Muscle of leg (tissue), 11 donors: ENCODE data around the gene MYO6. TPM values are rescaled to one million over a fixed set of nuclear protein-coding genes. Genes with fewer than 3 reads are reported as not detected.

ENCODE experiments used
- DNase-seq: peaks from one replicate; pipeline ENCODE4 v3.0.0; 2013
- H3K27ac ChIP-seq: one replicate; pipeline ENCODE4 v1.5.1; 2013; ENCODE audit warnings: mild to moderate bottlenecking, low read length, control low read depth
- H3K27me3 ChIP-seq: one replicate; pipeline ENCODE4 v1.6.1; 2013; ENCODE audit warnings: low read length; ENCODE audit not compliant: control insufficient read depth, insufficient read depth
- H3K36me3 ChIP-seq: one replicate; pipeline ENCODE4 v1.6.1; 2013; ENCODE audit warnings: low read length; ENCODE audit not compliant: control insufficient read depth, insufficient read depth
- H3K4me1 ChIP-seq: one replicate; pipeline ENCODE4 v1.6.1; 2013; ENCODE audit warnings: low read length; ENCODE audit not compliant: control insufficient read depth, insufficient read depth
- H3K4me3 ChIP-seq: one replicate; pipeline ENCODE4 v1.5.1; 2013; ENCODE audit warnings: low read length, control low read depth
- H3K9me3 ChIP-seq: replicated peaks from 2 replicates; pipeline ENCODE4 v1.6.1; 2013; ENCODE audit warnings: low read depth, low read length; ENCODE audit not compliant: control insufficient read depth
- WGBS: methylation state at CpG from one replicate; pipeline ENCODE4 v1.1.5; 2013; ENCODE audit warnings: missing lambda C conversion rate; ENCODE audit not compliant: insufficient coverage; 5-methylcytosine and 5-hydroxymethylcytosine counted together
- polyA plus RNA-seq, 8 donors: library from polyadenylated mRNA; unstranded; fragments of 120-200 nt; gene quantifications; one replicate each; pipeline versions ENCODE4 v1.2.1 to v1.2.3, GENCODE V29; 2013; ENCODE audit warnings: inconsistent platforms in 1 of 8, low replicate concordance in 1 of 8; ENCODE audit not compliant: insufficient read length in 8 of 8, insufficient read depth in 1 of 8
- total RNA-seq: library from RNA; stranded (reverse); fragments of 120-200 nt; gene quantifications from one replicate; pipeline ENCODE4 v1.2.4, GENCODE V29; 2013

Gene MYO6
- total and polyA plus RNA-seq, 9 donors = 4.0 to 10.1 (median 6.3) TPM

GRCh38 chr6:75760320-75760719, 11.3 kb downstream of the MYO6 start:
- DNase-seq = peak; percentile 15
- H3K27ac ChIP-seq = no peak overlapping the region
- no peaks in the 10 kb centered on the region for H3K36me3 ChIP-seq
- no peaks in the 10 kb centered on the region for H3K27me3 ChIP-seq
- H3K9me3 ChIP-seq = no peaks in the 10 kb centered on the region
- no peaks in the 10 kb centered on the region for H3K4me1 ChIP-seq
- no CpG with 5 or more reads among the region's 1 CpG for WGBS
- H3K4me3 ChIP-seq = no peak overlapping the region

- no CpG with 5 or more reads among the region's 1 CpG for WGBS
- DNase-seq = no peak
- Histone ChIP-seq H3K4me3 (no peak overlapping the region), H3K27ac (no peak overlapping the region), H3K27me3 (no peaks in the 10 kb centered on the region), H3K4me1 (no peaks in the 10 kb centered on the region), H3K9me3 (no peaks in the 10 kb centered on the region), H3K36me3 (no peaks in the 10 kb centered on the region)
These were observed 12.4 kb downstream of the MYO6 start for GRCh38 chr6:75761489-75761888.

DNA sequence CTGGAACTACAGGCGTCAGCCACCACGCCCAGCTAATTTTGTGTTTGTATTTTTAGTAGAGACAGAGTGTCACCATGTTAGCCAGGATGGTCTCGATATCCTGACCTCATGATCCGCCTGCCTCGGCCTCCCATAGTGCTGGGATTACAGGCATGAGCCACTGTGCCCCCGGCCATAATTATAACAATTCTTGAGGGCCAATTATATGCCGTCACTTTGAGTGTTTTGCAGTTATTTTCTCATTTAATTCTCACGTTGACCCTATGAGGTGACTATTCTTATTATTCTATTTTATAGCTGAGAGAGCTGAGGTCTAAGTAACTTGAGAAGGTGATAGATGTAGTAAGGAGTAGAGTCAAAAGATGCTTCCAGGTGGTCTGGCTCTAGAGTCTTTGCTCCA, 13.0 kb downstream of the MYO6 start:
- Histone ChIP-seq H3K9me3 (no peaks in the 10 kb centered on the region), H3K36me3 (no peaks in the 10 kb centered on the region), H3K4me3 (no peak overlapping the region), H3K27me3 (no peaks in the 10 kb centered on the region), H3K27ac (no peak overlapping the region), H3K4me1 (no peaks in the 10 kb centered on the region)
- WGBS = 83% methylated on average over 3 of the region's 8 CpGs
- DNase-seq = no peak

- no peaks in the 10 kb centered on the region for H3K9me3 ChIP-seq
- no peaks in the 10 kb centered on the region for H3K36me3 ChIP-seq
- H3K4me3 ChIP-seq = no peak overlapping the region
- DNase-seq = no peak
- no peaks in the 10 kb centered on the region for H3K27me3 ChIP-seq
- no peaks in the 10 kb centered on the region for H3K4me1 ChIP-seq
- H3K27ac ChIP-seq = no peak overlapping the region
These were observed 17.3 kb downstream of the MYO6 start for GRCh38 chr6:75766387-75766786.

GRCh38 chr6:75770844-75771243, 21.8 kb downstream of the MYO6 start:
- H3K36me3 ChIP-seq = no peaks in the 10 kb centered on the region
- no peak overlapping the region for H3K4me3 ChIP-seq
- H3K27me3 ChIP-seq = no peaks in the 10 kb centered on the region
- peaks cover 5% of the 10 kb centered on the region for H3K4me1 ChIP-seq
- no peaks in the 10 kb centered on the region for H3K9me3 ChIP-seq
- no peak overlapping the region for H3K27ac ChIP-seq
- DNase-seq = no peak
- WGBS = 100% methylated on average over 2 of the region's 5 CpGs

DNA sequence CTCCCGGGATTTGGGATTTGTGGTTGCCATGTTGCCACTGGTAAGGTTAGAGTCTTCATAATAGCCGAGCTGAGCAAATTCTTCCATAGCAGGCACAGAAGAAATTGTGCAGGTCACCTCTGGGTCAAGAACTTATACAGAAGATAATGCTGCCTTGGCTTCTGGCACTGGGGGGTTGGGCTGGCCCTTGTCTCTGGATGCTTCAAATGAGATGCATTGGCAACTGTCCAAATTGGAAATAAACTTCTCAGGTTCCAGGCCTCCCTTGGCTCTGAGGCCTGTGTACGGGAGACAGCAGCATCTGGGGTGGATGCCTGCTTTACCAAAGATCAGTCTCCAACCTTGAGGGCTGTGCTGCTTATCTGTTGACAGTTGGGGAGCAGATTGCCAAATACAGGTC, 26.2 kb downstream of the MYO6 start:
- H3K27ac ChIP-seq = no peak overlapping the region
- peak; percentile 33 for DNase-seq
- H3K4me3 ChIP-seq = no peak overlapping the region
- no peaks in the 10 kb centered on the region for H3K27me3 ChIP-seq
- 40% methylated on average over 1 of the region's 3 CpGs for WGBS
- H3K36me3 ChIP-seq = no peaks in the 10 kb centered on the region
- H3K4me1 ChIP-seq = peaks cover 5% of the 10 kb centered on the region
- no peaks in the 10 kb centered on the region for H3K9me3 ChIP-seq

DNA sequence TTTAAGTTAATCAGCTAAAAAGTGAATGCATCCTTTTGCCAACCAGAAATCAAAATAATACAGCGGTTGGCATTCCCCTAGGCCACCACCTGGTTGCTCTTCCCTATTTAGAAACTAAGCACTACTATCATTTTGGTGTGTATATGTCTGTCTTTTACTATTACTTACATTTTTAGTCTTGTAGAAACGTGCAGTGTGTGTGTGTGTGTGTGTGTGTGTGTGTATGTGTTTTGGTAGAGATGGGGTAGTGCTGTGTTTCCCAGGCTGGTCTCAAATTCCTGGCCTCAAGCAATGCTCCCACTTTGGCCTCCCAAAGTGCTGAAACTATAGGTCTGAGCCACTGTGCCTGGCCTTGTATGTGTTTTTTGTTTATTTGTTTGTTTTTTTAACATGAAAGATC, 27.4 kb downstream of the MYO6 start:
- no CpG with 5 or more reads among the region's 2 CpGs for WGBS
- no peak for DNase-seq
- Histone ChIP-seq H3K4me3 (no peak overlapping the region), H3K4me1 (peaks cover 5% of the 10 kb centered on the region), H3K27me3 (no peaks in the 10 kb centered on the region), H3K27ac (no peak overlapping the region), H3K9me3 (no peaks in the 10 kb centered on the region), H3K36me3 (no peaks in the 10 kb centered on the region)

DNA sequence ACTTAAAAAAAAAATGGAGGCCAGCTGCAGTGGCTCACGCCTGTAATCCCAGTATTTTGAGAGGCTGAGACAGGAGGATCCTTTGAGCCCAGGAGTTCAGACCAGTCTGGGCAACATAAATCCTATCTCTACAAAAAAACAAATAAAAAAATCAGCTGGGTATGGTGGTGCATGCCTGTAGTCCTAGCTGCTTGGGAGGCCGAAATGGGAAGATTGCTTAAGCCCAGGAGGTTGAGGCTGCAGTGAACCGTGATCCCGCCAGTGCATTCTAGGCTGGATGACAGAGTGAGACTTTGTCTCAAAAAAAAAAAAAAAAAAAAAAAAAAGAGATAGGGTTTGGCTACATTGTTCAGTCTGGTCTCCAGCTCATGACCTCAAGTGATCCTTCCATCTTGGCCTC, 29.7 kb downstream of the MYO6 start:
- Histone ChIP-seq H3K4me3 (no peak overlapping the region), H3K27me3 (no peaks in the 10 kb centered on the region), H3K36me3 (no peaks in the 10 kb centered on the region), H3K4me1 (peaks cover 5% of the 10 kb centered on the region), H3K9me3 (no peaks in the 10 kb centered on the region), H3K27ac (no peak overlapping the region)
- DNase-seq = no peak
- 92% methylated on average over 3 of the region's 4 CpGs for WGBS

GRCh38 chr6:75786152-75786551, 37.1 kb downstream of the MYO6 start:
- Histone ChIP-seq H3K4me1 (no peaks in the 10 kb centered on the region), H3K9me3 (no peaks in the 10 kb centered on the region), H3K36me3 (no peaks in the 10 kb centered on the region), H3K27ac (no peak overlapping the region), H3K4me3 (no peak overlapping the region), H3K27me3 (no peaks in the 10 kb centered on the region)
- no peak for DNase-seq
- no CpG with 5 or more reads among the region's 2 CpGs for WGBS

- no CpG with 5 or more reads among the region's 1 CpG for WGBS
- no peak for DNase-seq
- no peak overlapping the region for H3K27ac ChIP-seq
These were observed 39.9 kb downstream of the MYO6 start for GRCh38 chr6:75788894-75789293.

GRCh38 chr6:75791881-75792280, 42.8 kb downstream of the MYO6 start:
- 75% methylated on average over 1 of the region's 3 CpGs for WGBS
- H3K4me3 ChIP-seq = no peak overlapping the region
- no peaks in the 10 kb centered on the region for H3K27me3 ChIP-seq
- H3K36me3 ChIP-seq = no peaks in the 10 kb centered on the region
- no peak overlapping the region for H3K27ac ChIP-seq
- peak; percentile 6 for DNase-seq
- H3K9me3 ChIP-seq = no peaks in the 10 kb centered on the region
- H3K4me1 ChIP-seq = no peaks in the 10 kb centered on the region

More at GRCh38 chr6:75788894-75789293, 39.9 kb downstream of the MYO6 start:
- Histone ChIP-seq H3K4me1 (no peaks in the 10 kb centered on the region), H3K27me3 (no peaks in the 10 kb centered on the region), H3K36me3 (no peaks in the 10 kb centered on the region), H3K9me3 (no peaks in the 10 kb centered on the region), H3K4me3 (no peak overlapping the region)
